Esophagus squamous epithelium (tissue), 4 donors: Measurements from ENCODE around the gene KDM3A.

Experiments used
- CTCF ChIP-seq, 6 experiments: fragments of 450-650 bp in 4 of 6; fragments of 200-600 bp in 2 of 6; sonication (generic) in 2 of 6; IDR thresholded peaks; one replicate each; pipeline ENCODE4 v1.5.1; 2016 to 2019; ENCODE audit warnings: antibody characterized with exemption in 6 of 6, mild to moderate bottlenecking in 4 of 6, moderate library complexity in 4 of 6
- POLR2A ChIP-seq, 4 donors: fragments of 450-650 bp; IDR thresholded peaks; one replicate each; pipeline ENCODE4 v1.6.1; 2017; ENCODE audit warnings: antibody characterized with exemption in 4 of 4, mild to moderate bottlenecking in 4 of 4, moderate library complexity in 3 of 4

- TF ChIP-seq CTCF (IDR thresholded peaks at IDR 0.05) = no peak
- TF ChIP-seq POLR2A (IDR thresholded peaks at IDR 0.05) = no peak
Measured at GRCh38 chr2:86439879-86440630, 1.1 kb upstream of the KDM3A start.
